ENCODE data around the gene ZBTB12.

DNA sequence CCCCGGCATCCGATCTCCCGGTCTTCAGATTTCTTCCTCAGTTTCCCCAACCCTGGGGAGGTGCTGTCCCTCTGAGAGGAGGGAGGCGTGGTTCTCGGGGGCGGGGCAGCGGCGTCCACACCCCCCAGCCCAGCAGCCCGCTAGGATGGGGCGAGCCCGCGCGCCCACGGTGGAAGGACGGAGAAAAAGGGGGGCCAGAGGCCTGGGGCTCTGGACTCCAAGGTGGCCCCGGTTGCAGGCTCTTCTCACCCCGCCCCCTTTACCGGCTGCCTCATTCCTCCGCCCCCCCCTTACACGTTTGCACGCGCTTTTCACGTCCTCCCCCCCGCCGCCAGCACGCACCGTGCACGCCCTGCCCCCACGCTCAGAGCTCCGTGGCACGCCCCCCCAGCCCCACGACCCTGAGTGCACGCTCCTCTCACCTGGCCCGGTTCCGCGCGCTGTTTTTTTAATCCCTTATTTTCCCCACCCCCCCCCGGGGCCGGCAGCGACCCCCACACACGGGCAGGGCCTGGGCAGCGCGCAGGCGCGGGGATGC is 402 bp downstream of the ZBTB12 start:
- TF ChIP-seq CTCF (IDR thresholded peaks at IDR 0.05) (no peak), POLR2AphosphoS5 (IDR thresholded peaks at IDR 0.05) (no peak)
